ENCODE data around the gene BMP8A.

- TF ChIP-seq, protein P1, sequence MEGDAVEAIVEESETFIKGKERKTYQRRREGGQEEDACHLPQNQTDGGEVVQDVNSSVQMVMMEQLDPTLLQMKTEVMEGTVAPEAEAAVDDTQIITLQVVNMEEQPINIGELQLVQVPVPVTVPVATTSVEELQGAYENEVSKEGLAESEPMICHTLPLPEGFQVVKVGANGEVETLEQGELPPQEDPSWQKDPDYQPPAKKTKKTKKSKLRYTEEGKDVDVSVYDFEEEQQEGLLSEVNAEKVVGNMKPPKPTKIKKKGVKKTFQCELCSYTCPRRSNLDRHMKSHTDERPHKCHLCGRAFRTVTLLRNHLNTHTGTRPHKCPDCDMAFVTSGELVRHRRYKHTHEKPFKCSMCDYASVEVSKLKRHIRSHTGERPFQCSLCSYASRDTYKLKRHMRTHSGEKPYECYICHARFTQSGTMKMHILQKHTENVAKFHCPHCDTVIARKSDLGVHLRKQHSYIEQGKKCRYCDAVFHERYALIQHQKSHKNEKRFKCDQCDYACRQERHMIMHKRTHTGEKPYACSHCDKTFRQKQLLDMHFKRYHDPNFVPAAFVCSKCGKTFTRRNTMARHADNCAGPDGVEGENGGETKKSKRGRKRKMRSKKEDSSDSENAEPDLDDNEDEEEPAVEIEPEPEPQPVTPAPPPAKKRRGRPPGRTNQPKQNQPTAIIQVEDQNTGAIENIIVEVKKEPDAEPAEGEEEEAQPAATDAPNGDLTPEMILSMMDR (IDR thresholded peaks at IDR 0.05) = peak in 1 of 6 experiments; percentile 5
- TF ChIP-seq POLR2A (IDR thresholded peaks at IDR 0.05) = no peak
Observed at GRCh38 chr1:39561279-39561678, 69.8 kb downstream of the BMP8A start.

Data from Peyer's patch (tissue), 4 donors.